Measurements from ENCODE around the gene ARSG. TPM values are rescaled to one million over a fixed set of nuclear protein-coding genes. Genes with fewer than 3 reads are reported as not detected.

Gene ARSG
- total and polyA plus RNA-seq, 2 of the 13 experiments (the other 11 are each of a cell fraction or from before 2014, with no cell fraction given): 3.7 to 15.2 TPM

DNA sequence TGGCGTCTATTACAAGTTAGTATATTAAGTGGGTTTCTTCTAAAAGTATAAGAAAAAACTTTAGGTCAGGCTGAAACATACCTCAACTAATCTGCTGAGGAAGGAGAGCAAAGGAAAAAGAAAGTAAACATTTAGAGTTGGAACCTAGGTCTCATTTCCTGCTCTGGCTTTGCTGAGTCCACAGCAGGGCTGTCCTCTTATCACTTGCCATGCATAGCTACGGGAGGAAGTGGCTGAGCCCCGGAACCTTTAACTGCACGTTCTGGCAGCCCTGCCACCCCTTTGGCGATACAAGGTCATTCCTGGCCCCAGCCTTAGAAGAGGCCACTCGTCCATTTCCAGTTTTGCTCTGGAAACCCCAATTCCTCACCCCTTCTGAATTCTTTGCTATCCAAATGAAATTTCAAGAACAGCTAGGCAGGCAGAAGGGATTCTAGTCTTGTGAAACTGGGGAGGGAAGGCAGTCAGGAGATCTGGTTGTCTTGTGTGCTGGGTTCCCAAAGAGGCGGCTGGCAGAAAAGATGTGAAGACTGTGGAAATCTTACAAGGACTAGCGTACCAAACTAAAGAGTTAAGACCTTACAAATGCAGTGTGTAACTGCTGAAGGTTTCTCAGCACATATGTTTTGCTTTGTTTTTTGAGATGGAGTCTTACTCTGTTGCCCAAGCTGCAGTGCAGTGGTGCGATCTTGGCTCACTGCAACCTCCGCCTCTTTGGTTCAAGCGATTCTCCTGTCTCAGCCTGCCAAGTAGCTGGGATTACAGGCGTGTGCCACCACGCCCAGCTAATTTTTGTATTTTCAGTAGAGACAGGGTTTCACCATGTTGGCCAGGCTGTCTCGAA is 146.9 kb downstream of the ARSG start (continued):
- TF ChIP-seq, protein P1, sequence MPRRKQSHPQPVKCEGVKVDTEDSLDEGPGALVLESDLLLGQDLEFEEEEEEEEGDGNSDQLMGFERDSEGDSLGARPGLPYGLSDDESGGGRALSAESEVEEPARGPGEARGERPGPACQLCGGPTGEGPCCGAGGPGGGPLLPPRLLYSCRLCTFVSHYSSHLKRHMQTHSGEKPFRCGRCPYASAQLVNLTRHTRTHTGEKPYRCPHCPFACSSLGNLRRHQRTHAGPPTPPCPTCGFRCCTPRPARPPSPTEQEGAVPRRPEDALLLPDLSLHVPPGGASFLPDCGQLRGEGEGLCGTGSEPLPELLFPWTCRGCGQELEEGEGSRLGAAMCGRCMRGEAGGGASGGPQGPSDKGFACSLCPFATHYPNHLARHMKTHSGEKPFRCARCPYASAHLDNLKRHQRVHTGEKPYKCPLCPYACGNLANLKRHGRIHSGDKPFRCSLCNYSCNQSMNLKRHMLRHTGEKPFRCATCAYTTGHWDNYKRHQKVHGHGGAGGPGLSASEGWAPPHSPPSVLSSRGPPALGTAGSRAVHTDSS (CRISPR knock-in tag; conservative IDR thresholded peaks at IDR 0.05): no peak
- TF ChIP-seq SMC3 (IDR thresholded peaks at IDR 0.05; ENCODE audit: low read length): no peak
- TF ChIP-seq, protein P2, sequence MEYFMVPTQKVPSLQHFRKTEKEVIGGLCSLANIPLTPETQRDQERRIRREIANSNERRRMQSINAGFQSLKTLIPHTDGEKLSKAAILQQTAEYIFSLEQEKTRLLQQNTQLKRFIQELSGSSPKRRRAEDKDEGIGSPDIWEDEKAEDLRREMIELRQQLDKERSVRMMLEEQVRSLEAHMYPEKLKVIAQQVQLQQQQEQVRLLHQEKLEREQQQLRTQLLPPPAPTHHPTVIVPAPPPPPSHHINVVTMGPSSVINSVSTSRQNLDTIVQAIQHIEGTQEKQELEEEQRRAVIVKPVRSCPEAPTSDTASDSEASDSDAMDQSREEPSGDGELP (IDR thresholded peaks at IDR 0.05; ENCODE audit: borderline replicate concordance, low read depth): peak; percentile 18; the same call in 1 of the 2 replicates
- no peak for TF ChIP-seq MYNN (CRISPR knock-in tag; IDR thresholded peaks at IDR 0.05; ENCODE audit: low read depth)
- TF ChIP-seq FOXP1 (IDR thresholded peaks at IDR 0.05): no peak
- TF ChIP-seq FOXP1 (CRISPR knock-in tag; IDR thresholded peaks at IDR 0.05): peak; percentile 11; the same call in 1 of the 2 replicates
- no peak for TF ChIP-seq JUN (CRISPR knock-in tag; IDR thresholded peaks at IDR 0.05)
- no peak for TF ChIP-seq ZNF546 (CRISPR knock-in tag; conservative IDR thresholded peaks at IDR 0.05)
- TF ChIP-seq, protein P3, sequence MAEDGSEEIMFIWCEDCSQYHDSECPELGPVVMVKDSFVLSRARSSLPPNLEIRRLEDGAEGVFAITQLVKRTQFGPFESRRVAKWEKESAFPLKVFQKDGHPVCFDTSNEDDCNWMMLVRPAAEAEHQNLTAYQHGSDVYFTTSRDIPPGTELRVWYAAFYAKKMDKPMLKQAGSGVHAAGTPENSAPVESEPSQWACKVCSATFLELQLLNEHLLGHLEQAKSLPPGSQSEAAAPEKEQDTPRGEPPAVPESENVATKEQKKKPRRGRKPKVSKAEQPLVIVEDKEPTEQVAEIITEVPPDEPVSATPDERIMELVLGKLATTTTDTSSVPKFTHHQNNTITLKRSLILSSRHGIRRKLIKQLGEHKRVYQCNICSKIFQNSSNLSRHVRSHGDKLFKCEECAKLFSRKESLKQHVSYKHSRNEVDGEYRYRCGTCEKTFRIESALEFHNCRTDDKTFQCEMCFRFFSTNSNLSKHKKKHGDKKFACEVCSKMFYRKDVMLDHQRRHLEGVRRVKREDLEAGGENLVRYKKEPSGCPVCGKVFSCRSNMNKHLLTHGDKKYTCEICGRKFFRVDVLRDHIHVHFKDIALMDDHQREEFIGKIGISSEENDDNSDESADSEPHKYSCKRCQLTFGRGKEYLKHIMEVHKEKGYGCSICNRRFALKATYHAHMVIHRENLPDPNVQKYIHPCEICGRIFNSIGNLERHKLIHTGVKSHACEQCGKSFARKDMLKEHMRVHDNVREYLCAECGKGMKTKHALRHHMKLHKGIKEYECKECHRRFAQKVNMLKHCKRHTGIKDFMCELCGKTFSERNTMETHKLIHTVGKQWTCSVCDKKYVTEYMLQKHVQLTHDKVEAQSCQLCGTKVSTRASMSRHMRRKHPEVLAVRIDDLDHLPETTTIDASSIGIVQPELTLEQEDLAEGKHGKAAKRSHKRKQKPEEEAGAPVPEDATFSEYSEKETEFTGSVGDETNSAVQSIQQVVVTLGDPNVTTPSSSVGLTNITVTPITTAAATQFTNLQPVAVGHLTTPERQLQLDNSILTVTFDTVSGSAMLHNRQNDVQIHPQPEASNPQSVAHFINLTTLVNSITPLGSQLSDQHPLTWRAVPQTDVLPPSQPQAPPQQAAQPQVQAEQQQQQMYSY (CRISPR knock-in tag; IDR thresholded peaks at IDR 0.05): no peak
- no peak for TF ChIP-seq ZNF432 (CRISPR knock-in tag; IDR thresholded peaks at IDR 0.05; ENCODE audit: borderline replicate concordance)
- TF ChIP-seq, protein P4, sequence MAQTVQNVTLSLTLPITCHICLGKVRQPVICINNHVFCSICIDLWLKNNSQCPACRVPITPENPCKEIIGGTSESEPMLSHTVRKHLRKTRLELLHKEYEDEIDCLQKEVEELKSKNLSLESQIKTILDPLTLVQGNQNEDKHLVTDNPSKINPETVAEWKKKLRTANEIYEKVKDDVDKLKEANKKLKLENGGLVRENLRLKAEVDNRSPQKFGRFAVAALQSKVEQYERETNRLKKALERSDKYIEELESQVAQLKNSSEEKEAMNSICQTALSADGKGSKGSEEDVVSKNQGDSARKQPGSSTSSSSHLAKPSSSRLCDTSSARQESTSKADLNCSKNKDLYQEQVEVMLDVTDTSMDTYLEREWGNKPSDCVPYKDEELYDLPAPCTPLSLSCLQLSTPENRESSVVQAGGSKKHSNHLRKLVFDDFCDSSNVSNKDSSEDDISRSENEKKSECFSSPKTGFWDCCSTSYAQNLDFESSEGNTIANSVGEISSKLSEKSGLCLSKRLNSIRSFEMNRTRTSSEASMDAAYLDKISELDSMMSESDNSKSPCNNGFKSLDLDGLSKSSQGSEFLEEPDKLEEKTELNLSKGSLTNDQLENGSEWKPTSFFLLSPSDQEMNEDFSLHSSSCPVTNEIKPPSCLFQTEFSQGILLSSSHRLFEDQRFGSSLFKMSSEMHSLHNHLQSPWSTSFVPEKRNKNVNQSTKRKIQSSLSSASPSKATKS (CRISPR knock-in tag; IDR thresholded peaks at IDR 0.05): no peak
- TF ChIP-seq, protein P5, sequence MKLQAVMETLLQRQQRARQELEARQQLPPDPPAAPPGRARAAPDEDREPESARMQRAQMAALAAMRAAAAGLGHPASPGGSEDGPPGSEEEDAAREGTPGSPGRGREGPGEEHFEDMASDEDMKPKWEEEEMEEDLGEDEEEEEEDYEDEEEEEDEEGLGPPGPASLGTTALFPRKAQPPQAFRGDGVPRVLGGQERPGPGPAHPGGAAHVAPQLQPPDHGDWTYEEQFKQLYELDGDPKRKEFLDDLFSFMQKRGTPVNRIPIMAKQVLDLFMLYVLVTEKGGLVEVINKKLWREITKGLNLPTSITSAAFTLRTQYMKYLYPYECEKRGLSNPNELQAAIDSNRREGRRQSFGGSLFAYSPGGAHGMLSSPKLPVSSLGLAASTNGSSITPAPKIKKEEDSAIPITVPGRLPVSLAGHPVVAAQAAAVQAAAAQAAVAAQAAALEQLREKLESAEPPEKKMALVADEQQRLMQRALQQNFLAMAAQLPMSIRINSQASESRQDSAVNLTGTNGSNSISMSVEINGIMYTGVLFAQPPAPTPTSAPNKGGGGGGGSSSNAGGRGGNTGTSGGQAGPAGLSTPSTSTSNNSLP (IDR thresholded peaks at IDR 0.05; ENCODE audit: low read depth, low read length): no peak
- no peak for TF ChIP-seq ZNF510 (CRISPR knock-in tag; IDR thresholded peaks at IDR 0.05; ENCODE audit: low read depth)
- no peak for TF ChIP-seq IKZF4 (CRISPR knock-in tag; IDR thresholded peaks at IDR 0.05; ENCODE audit: borderline replicate concordance, low read depth, not compliant biosample characterization)
- TF ChIP-seq ATF6 (CRISPR knock-in tag; conservative IDR thresholded peaks at IDR 0.05): 0 out of 2 replicates have a peak, but pooled peaks have one; percentile 45
- TF ChIP-seq ZFP36L1 (CRISPR knock-in tag; IDR thresholded peaks at IDR 0.05): no peak
